Gastrocnemius medialis (tissue), 4 donors: ENCODE measurements around the gene WSB1.

ENCODE experiments used
- CTCF ChIP-seq, 5 experiments: fragments of 450-650 bp in 3 of 5; fragments of 200-600 bp in 2 of 5; sonication (generic) in 2 of 5; IDR thresholded peaks in 4 of 5; conservative IDR thresholded peaks in 1 of 5; 1 replicate in 4 of 5; 2 replicates in 1 of 5; pipeline ENCODE4 v1.5.1; 2016 to 2019; ENCODE audit warnings: antibody characterized with exemption in 5 of 5, mild to moderate bottlenecking in 3 of 5, moderate library complexity in 3 of 5
- POLR2A ChIP-seq, 2 donors: fragments of 450-650 bp; IDR thresholded peaks; one replicate each; pipeline ENCODE4 v1.6.1; 2017; ENCODE audit warnings: antibody characterized with exemption in 2 of 2, mild to moderate bottlenecking in 2 of 2, moderate library complexity in 2 of 2

GRCh38 chr17:27349540-27350021 is 55.7 kb downstream of the WSB1 start:
- TF ChIP-seq POLR2A (IDR thresholded peaks at IDR 0.05) (no peak), CTCF (IDR thresholded peaks at IDR 0.05 in 4 of 5, conservative IDR thresholded peaks at IDR 0.05 in 1 of 5) (no peak)
